PC-9 (cell line): ENCODE data around the gene DZIP1. TPM values are rescaled to one million over a fixed set of nuclear protein-coding genes. Genes with fewer than 3 reads are reported as not detected.
A peak's percentile ranks its signal among the peaks of the same experiment; 100 is the strongest.

Experiments used
- BruUV-seq: library from RNA; stranded (reverse); fragments of 400-500 nt; replicated peaks from 2 replicates; lab custom pipeline; 2021; lab: Mats Ljungman, UMichigan
- CTCF ChIA-PET: fragments of 300-600 bp; sonication (Branson Sonifier 250); formaldehyde crosslinking; loops from one replicate; lab custom pipeline; 2022; ENCODE audit warnings: antibody characterized with exemption; lab: Charles Lee
- POLR2A ChIA-PET: fragments of 300-600 bp; sonication (Branson Sonifier 250); formaldehyde crosslinking; loops from one replicate; lab custom pipeline; 2022; ENCODE audit warnings: antibody characterized with exemption; ENCODE audit not compliant: unreplicated experiment; lab: Charles Lee
- DNase-seq, 2 experiments: peaks; one replicate each; pipeline versions ENCODE4 v3.0.0 to v3.0.0-alpha.2; 2015 to 2022; ENCODE audit warnings: mixed read lengths in 1 of 2
- H2AFZ ChIP-seq: fragments of 200-600 bp; sonication (generic); 2 replicates; pipeline ENCODE4 v1.8.1; 2017; ENCODE audit warnings: antibody characterized with exemption
- H3F3A ChIP-seq: fragments of 200-600 bp; sonication (generic); 2 replicates; pipeline ENCODE4 v1.8.1; 2017; ENCODE audit warnings: antibody characterized with exemption, mild to moderate bottlenecking, low read depth; ENCODE audit not compliant: insufficient read depth
- H3K27ac ChIP-seq: fragments of 200-600 bp; sonication (generic); 2 replicates; pipeline ENCODE4 v1.6.1; 2016; ENCODE audit warnings: mixed run types
- H3K27me3 ChIP-seq: fragments of 200-600 bp; sonication (generic); 2 replicates; pipeline ENCODE4 v1.6.1; 2016; ENCODE audit warnings: low read depth, mixed run types; ENCODE audit not compliant: insufficient read depth
- H3K36me3 ChIP-seq: fragments of 200-600 bp; sonication (generic); 2 replicates; pipeline ENCODE4 v1.6.1; 2016; ENCODE audit warnings: low read depth, mixed run types
- H3K4me1 ChIP-seq: fragments of 200-600 bp; sonication (generic); replicated peaks from 2 replicates; pipeline ENCODE4 v1.6.1; 2016; ENCODE audit warnings: mixed run types; ENCODE audit not compliant: insufficient read depth
- H3K4me2 ChIP-seq: fragments of 200-600 bp; sonication (generic); 2 replicates; pipeline ENCODE4 v1.6.1; 2017; ENCODE audit warnings: mixed run types
- H3K4me3 ChIP-seq: fragments of 200-600 bp; sonication (generic); 2 replicates; pipeline ENCODE4 v1.6.1; 2016; ENCODE audit warnings: mixed run types
- H3K79me2 ChIP-seq: fragments of 200-600 bp; sonication (generic); 2 replicates; pipeline ENCODE4 v1.6.1; 2017; ENCODE audit warnings: low read depth, mixed run types
- H3K9me2 ChIP-seq: fragments of 200-600 bp; sonication (generic); 2 replicates; pipeline ENCODE4 v1.8.1; 2017; ENCODE audit warnings: mild to moderate bottlenecking; ENCODE audit not compliant: insufficient read depth
- H3K9me3 ChIP-seq: fragments of 200-600 bp; sonication (generic); 2 replicates; pipeline ENCODE4 v1.8.1; 2016; ENCODE audit warnings: low read depth; ENCODE audit not compliant: insufficient read depth
- H4K20me1 ChIP-seq: fragments of 200-600 bp; sonication (generic); 2 replicates; pipeline ENCODE4 v1.8.1; 2017; ENCODE audit not compliant: insufficient read depth
- EZH2 ChIP-seq: fragments of 200-600 bp; sonication (generic); IDR thresholded peaks from 2 replicates; pipeline ENCODE4 v1.8.0; 2017; ENCODE audit warnings: antibody characterized with exemption, low read depth
- intact Hi-C: fragments of 100-400 bp; cut with micrococcal nuclease; formaldehyde crosslinking; loops from one replicate; pipeline ENCODE4 v1.10.0; 2022; ENCODE audit not compliant: unreplicated experiment
- total RNA-seq: library from RNA; stranded (reverse); gene quantifications from 2 replicates; pipeline ENCODE4 v1.2.3, GENCODE V29; 2021
- TF ChIP-seq, protein P1 (sequence below): fragments of 200-600 bp; sonication (generic); conservative IDR thresholded peaks from 2 replicates; pipeline ENCODE4 v1.6.1; 2017; ENCODE audit warnings: mixed run types, antibody characterized with exemption, mild to moderate bottlenecking, moderate library complexity

The DZIP1 gene
- total RNA-seq, 1 experiment from 2014 or later: not detected

DNA sequence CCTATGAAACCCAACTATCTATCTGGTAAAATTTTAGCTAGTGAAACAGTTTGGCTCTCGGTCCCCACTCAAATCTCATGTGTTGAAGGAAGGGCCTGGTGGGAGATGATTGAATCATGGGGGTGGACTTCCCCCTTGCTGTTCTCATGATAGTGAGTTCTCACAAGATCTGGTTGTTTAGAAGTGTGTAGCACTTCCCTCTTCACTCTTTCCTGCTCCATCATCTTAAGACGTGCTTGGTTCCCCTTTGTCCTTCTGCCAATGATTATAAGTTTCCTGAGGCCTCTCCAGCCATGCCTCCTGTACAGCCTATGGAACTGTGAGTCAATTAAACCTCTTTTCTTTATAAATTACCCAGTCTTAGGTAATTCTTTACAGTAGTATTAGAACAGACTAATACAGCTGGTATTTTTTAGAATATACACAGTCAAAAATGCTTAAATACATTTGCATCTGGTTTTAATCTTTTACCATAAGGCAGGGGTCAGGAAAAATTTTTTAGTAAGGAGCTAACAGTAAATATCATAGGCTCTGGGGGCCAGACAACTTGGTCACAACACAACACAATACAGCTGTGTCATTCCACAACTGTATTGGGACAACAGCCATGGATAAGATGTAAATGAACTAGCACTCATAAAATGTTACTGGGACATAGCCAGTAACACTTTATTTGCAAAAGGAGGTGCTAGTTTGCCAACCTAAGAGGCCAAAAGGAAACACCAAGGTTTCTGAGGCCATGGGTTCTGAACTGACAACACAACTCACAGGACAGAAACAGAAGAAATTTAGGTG, 24.3 kb downstream of the DZIP1 start:
- no TSS peak for BruUV-seq
- Histone ChIP-seq H3K9me3 (no peaks in the 10 kb centered on the region), H2AFZ (no peak overlapping the region), H3K36me3 (no peaks in the 10 kb centered on the region), H3K4me2 (no peak overlapping the region), H3K27ac (no peak overlapping the region), H3K4me1 (peaks cover 4% of the 10 kb centered on the region; the same call in 1 of the 2 replicates), H3K27me3 (no peaks in the 10 kb centered on the region), H3K4me3 (no peak overlapping the region), H3K9me2 (0 out of 2 replicates have a peak, but pooled peaks cover 3% of the 10 kb centered on the region), H3F3A (no peaks in the 10 kb centered on the region), H3K79me2 (no peaks in the 10 kb centered on the region), H4K20me1 (no peaks in the 10 kb centered on the region)
- no peak for DNase-seq
- CTCF ChIA-PET: no interaction called here
- no peak for TF ChIP-seq EZH2
- TF ChIP-seq, protein P1, sequence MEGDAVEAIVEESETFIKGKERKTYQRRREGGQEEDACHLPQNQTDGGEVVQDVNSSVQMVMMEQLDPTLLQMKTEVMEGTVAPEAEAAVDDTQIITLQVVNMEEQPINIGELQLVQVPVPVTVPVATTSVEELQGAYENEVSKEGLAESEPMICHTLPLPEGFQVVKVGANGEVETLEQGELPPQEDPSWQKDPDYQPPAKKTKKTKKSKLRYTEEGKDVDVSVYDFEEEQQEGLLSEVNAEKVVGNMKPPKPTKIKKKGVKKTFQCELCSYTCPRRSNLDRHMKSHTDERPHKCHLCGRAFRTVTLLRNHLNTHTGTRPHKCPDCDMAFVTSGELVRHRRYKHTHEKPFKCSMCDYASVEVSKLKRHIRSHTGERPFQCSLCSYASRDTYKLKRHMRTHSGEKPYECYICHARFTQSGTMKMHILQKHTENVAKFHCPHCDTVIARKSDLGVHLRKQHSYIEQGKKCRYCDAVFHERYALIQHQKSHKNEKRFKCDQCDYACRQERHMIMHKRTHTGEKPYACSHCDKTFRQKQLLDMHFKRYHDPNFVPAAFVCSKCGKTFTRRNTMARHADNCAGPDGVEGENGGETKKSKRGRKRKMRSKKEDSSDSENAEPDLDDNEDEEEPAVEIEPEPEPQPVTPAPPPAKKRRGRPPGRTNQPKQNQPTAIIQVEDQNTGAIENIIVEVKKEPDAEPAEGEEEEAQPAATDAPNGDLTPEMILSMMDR: no peak
- POLR2A ChIA-PET: interaction anchor here (0.6 kb wide), 1 partner anchor 1369 kb away, joined by 3 read pairs; no protein-coding TSS in a partner anchor
- intact Hi-C loops: loop anchor here (5.0 kb wide), 2 partner anchors 42 to 128 kb away; no protein-coding TSS in a partner anchor

DNA sequence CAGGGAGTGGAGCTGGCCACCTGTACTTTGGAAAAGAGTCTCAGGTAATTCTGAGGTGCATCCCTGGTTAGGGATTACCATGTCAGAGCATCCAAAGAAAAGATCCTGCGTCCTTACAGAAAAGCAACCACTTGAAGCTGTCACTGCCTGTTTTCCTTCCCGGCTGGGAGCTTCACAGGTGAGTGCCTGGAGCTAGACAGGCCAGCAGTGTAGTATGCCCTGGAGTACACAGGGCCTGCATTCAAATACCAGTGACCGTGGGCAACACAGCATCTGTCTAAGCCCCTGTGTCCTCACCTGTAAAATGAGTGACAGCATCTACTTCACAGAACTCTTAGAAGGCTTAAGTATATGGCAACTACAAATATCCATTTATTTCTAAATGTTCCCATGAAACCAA, 29.0 kb downstream of the DZIP1 start:
- CTCF ChIA-PET: no interaction called here

DNA sequence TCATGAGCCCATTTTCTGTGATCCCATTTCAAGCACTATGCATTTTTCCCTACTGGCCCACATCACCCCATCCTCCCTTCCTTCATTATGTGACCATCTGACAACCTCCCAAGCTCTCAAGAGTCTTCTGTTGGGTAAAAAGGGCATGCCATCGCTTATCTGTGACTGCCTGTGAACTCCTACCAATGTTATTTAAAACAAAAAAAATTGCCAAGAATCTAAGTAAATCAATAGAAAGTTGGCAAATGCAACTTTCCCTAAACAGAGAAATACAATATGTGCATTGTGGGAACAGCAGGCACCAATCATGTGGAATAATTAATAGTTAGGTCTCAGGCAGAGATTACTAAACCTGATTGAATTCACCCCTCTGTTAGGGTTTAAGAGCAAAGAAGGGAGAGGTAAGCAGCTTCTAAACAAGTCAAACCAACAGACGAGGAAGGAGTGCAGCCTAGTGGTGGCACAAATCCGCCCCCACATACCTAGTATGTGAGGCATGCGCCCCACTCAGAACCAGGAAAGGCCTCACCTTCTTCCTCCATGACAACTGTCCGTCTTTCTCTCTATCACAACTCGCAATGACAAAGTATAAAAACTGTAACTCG, 29.8 kb downstream of the DZIP1 start:
- H4K20me1 ChIP-seq: no peaks in the 10 kb centered on the region
- intact Hi-C loops: no loop called here
- H2AFZ ChIP-seq: no peak overlapping the region
- H3K79me2 ChIP-seq: no peaks in the 10 kb centered on the region
- ChIA-PET POLR2A (no interaction called here), CTCF (interaction anchor here (1.2 kb wide), 1 partner anchor 78 kb away, joined by 3 read pairs; no protein-coding TSS in a partner anchor)
- H3K27ac ChIP-seq: no peak overlapping the region
- TF ChIP-seq, protein P1: peak; percentile 31; the same call in 1 of the 2 replicates
- TF ChIP-seq EZH2: no peak
- 0 out of 2 replicates have a peak, but pooled peaks cover 3% of the 10 kb centered on the region for H3K9me2 ChIP-seq
- H3F3A ChIP-seq: no peaks in the 10 kb centered on the region
- H3K27me3 ChIP-seq: no peaks in the 10 kb centered on the region
- no peak overlapping the region for H3K4me3 ChIP-seq
- BruUV-seq: no TSS peak
- H3K4me1 ChIP-seq: peaks cover 11% of the 10 kb centered on the region; the same call in 1 of the 2 replicates
- peak in 1 of 2 experiments; percentile 86 for DNase-seq
- no peaks in the 10 kb centered on the region for H3K9me3 ChIP-seq
- H3K4me2 ChIP-seq: no peak overlapping the region
- no peaks in the 10 kb centered on the region for H3K36me3 ChIP-seq

More for the DNA sequence above, 29.0 kb downstream of the DZIP1 start:
- POLR2A ChIA-PET: no interaction called here
- no TSS peak for BruUV-seq
- intact Hi-C loops: no loop called here
- H3K4me1 ChIP-seq: peaks cover 11% of the 10 kb centered on the region; the same call in 1 of the 2 replicates
- 0 out of 2 replicates have a peak, but pooled peaks cover 3% of the 10 kb centered on the region for H3K9me2 ChIP-seq
- H3K4me3 ChIP-seq: no peak overlapping the region
- no peak overlapping the region for H2AFZ ChIP-seq
- no peak overlapping the region for H3K27ac ChIP-seq
- TF ChIP-seq, protein P1: no peak
- no peak for TF ChIP-seq EZH2
- H3K79me2 ChIP-seq: no peaks in the 10 kb centered on the region
- no peak overlapping the region for H3K4me2 ChIP-seq
- H3K9me3 ChIP-seq: no peaks in the 10 kb centered on the region
- H4K20me1 ChIP-seq: no peaks in the 10 kb centered on the region
- H3K27me3 ChIP-seq: no peaks in the 10 kb centered on the region
- no peaks in the 10 kb centered on the region for H3F3A ChIP-seq
- H3K36me3 ChIP-seq: no peaks in the 10 kb centered on the region
- no peak for DNase-seq
